ENCODE results near the gene PPARGC1A. TPM values are rescaled to one million over a fixed set of nuclear protein-coding genes. Genes with fewer than 3 reads are reported as not detected.

PPARGC1A gene
- total and polyA plus RNA-seq, 2 experiments from 2014 or later: 0.76 to 3.3 TPM

GRCh38 chr4:23775694-23776093 lies 114.2 kb downstream of the PPARGC1A start:
- H3K27me3 ChIP-seq (ENCODE audit: insufficient read depth): no peaks in the 10 kb centered on the region
- ATAC-seq: peak; percentile 33; the same call in 1 of the 3 replicates

GRCh38 chr4:23774909-23775308 lies 114.9 kb downstream of the PPARGC1A start:
- Histone ChIP-seq H3K4me2 (peak overlapping the region; percentile 45; the same call in 1 of the 2 replicates), H3K4me1 (ENCODE audit: insufficient read depth) (peaks cover 27% of the 10 kb centered on the region), H3K79me2 (replicated peaks; ENCODE audit: insufficient read depth) (no peaks in the 10 kb centered on the region), H3F3A (replicated peaks; ENCODE audit: low read depth) (no peaks in the 10 kb centered on the region), H3K4me3 (no peak overlapping the region), H3K27ac (ENCODE audit: low read depth) (peak overlapping the region; percentile 17; the same call in 1 of the 2 replicates), H3K27me3 (ENCODE audit: insufficient read depth) (no peaks in the 10 kb centered on the region), H2AFZ (peak overlapping the region; percentile 72; the same call in 1 of the 2 replicates), H4K20me1 (replicated peaks; ENCODE audit: insufficient read depth) (no peaks in the 10 kb centered on the region), H3K36me3 (ENCODE audit: insufficient read depth) (no peaks in the 10 kb centered on the region; the same call in 1 of the 2 replicates), H3K9me2 (ENCODE audit: insufficient read depth) (0 out of 2 replicates have a peak, but pooled peaks cover 4% of the 10 kb centered on the region)
- H3K9me3 Mint-ChIP-seq: no peaks in the 10 kb centered on the region
- DNase-seq (ENCODE audit: low spot score) (no peak), ATAC-seq (no peak)
- peaks cover 26% of the 10 kb centered on the region for H3K4me1 Mint-ChIP-seq
- no peaks in the 10 kb centered on the region for H3K27me3 Mint-ChIP-seq (ENCODE audit: insufficient read depth, low read depth, poor library complexity)
- H3K4me3 Mint-ChIP-seq: no peak overlapping the region
- no peaks in the 10 kb centered on the region for H3K36me3 Mint-ChIP-seq (ENCODE audit: low read depth)
- H3K27ac Mint-ChIP-seq: 0 out of 2 replicates have a peak overlapping the region, but pooled peaks have one; percentile 19
- TF ChIP-seq POLR2AphosphoS5 (IDR thresholded peaks at IDR 0.05; ENCODE audit: low read depth) (no peak), CTCF (conservative IDR thresholded peaks at IDR 0.05; ENCODE audit: low read depth in 2 of 2) (no peak), CREB1 (CRISPR knock-in tag; IDR thresholded peaks at IDR 0.05; ENCODE audit: low read depth) (no peak), EZH2 (IDR thresholded peaks at IDR 0.05; ENCODE audit: low read depth, unreplicated experiment) (no peak), REST (IDR thresholded peaks at IDR 0.05; ENCODE audit: unreplicated experiment) (no peak)

More at GRCh38 chr4:23775694-23776093, 114.2 kb downstream of the PPARGC1A start:
- Histone ChIP-seq H3K4me2 (no peak overlapping the region; the same call in 1 of the 2 replicates), H3K9me2 (ENCODE audit: insufficient read depth) (0 out of 2 replicates have a peak, but pooled peaks cover 4% of the 10 kb centered on the region), H3K4me3 (no peak overlapping the region), H3K4me1 (ENCODE audit: insufficient read depth) (peaks cover 27% of the 10 kb centered on the region), H3K79me2 (replicated peaks; ENCODE audit: insufficient read depth) (no peaks in the 10 kb centered on the region), H3K36me3 (ENCODE audit: insufficient read depth) (no peaks in the 10 kb centered on the region; the same call in 1 of the 2 replicates), H2AFZ (peak overlapping the region; percentile 40; the same call in 1 of the 2 replicates), H3F3A (replicated peaks; ENCODE audit: low read depth) (no peaks in the 10 kb centered on the region), H3K27ac (ENCODE audit: low read depth) (no peak overlapping the region), H4K20me1 (replicated peaks; ENCODE audit: insufficient read depth) (no peaks in the 10 kb centered on the region)
- H3K9me3 Mint-ChIP-seq: no peaks in the 10 kb centered on the region
- peaks cover 26% of the 10 kb centered on the region for H3K4me1 Mint-ChIP-seq
- TF ChIP-seq CTCF (conservative IDR thresholded peaks at IDR 0.05; ENCODE audit: low read depth in 2 of 2): peak; percentile 36 to 51; a peak in 3 of 4 replicates
- no peak for TF ChIP-seq JUNB (IDR thresholded peaks at IDR 0.05; ENCODE audit: unreplicated experiment)
- H3K36me3 Mint-ChIP-seq (ENCODE audit: low read depth): no peaks in the 10 kb centered on the region
- H3K27ac Mint-ChIP-seq: no peak overlapping the region
- no peaks in the 10 kb centered on the region for H3K27me3 Mint-ChIP-seq (ENCODE audit: insufficient read depth, low read depth, poor library complexity)
- DNase-seq (ENCODE audit: low spot score): no peak
- H3K4me3 Mint-ChIP-seq: no peak overlapping the region
